ENCODE measurements around the gene ESPN.

- TF ChIP-seq POU2F2 (IDR thresholded peaks at IDR 0.05; ENCODE audit: low read depth, low read length) = no peak
- TF ChIP-seq PAX5 (IDR thresholded peaks at IDR 0.05; ENCODE audit: insufficient read depth, low read length, severe bottlenecking) = no peak
- TF ChIP-seq POLR2A (IDR thresholded peaks at IDR 0.05; ENCODE audit: low read depth, low read length) = no peak
- TF ChIP-seq SPI1 (IDR thresholded peaks at IDR 0.05; ENCODE audit: low read depth, low read length) = no peak
Observed at GRCh38 chr1:6424000-6424565, 493 bp upstream of the ESPN start.

All from GM12891 (cell line).